ENCODE results near the gene EPB41L5.
"Not testable (repeated sequence)": the region's sequence is repeated elsewhere in the genome, so short reads cannot be mapped to it uniquely, and the experiment has no call there.

The EPB41L5 gene

GRCh38 chr2:120128216-120128615 is 115.3 kb downstream of the EPB41L5 start:
- Histone ChIP-seq H3K9ac (ENCODE audit: low read length) (no peak overlapping the region), H3K27me3 (ENCODE audit: control insufficient read depth, insufficient read depth, low read length) (no peaks in the 10 kb centered on the region), H3K27ac (ENCODE audit: low read length) (no peak overlapping the region)

GRCh38 chr2:120132190-120132589 is 119.3 kb downstream of the EPB41L5 start:
- Histone ChIP-seq H3K9ac (ENCODE audit: low read length) (no peak overlapping the region), H3K4me1 (ENCODE audit: control insufficient read depth, low read depth, low read length) (peaks cover 10% of the 10 kb centered on the region), H3K4me3 (ENCODE audit: low read length) (no peak overlapping the region), H3K9me3 (ENCODE audit: control insufficient read depth, low read depth, low read length) (no peaks in the 10 kb centered on the region), H3K36me3 (ENCODE audit: control insufficient read depth, low read depth, low read length) (peaks cover 16% of the 10 kb centered on the region), H3K27me3 (ENCODE audit: control insufficient read depth, insufficient read depth, low read length) (no peaks in the 10 kb centered on the region), H3K27ac (ENCODE audit: low read length) (no peak overlapping the region)

More at GRCh38 chr2:120128216-120128615, 115.3 kb downstream of the EPB41L5 start:
- H3K9me3 ChIP-seq (ENCODE audit: control insufficient read depth, low read depth, low read length) = no peaks in the 10 kb centered on the region
- peaks cover 5% of the 10 kb centered on the region for H3K36me3 ChIP-seq (ENCODE audit: control insufficient read depth, low read depth, low read length)
- H3K4me1 ChIP-seq (ENCODE audit: control insufficient read depth, low read depth, low read length) = no peaks in the 10 kb centered on the region
- no peak overlapping the region for H3K4me3 ChIP-seq (ENCODE audit: low read length)

GRCh38 chr2:120132691-120133090 is 119.8 kb downstream of the EPB41L5 start:
- no peaks in the 10 kb centered on the region for H3K9me3 ChIP-seq (ENCODE audit: control insufficient read depth, low read depth, low read length)
- H3K4me1 ChIP-seq (ENCODE audit: control insufficient read depth, low read depth, low read length) = peaks cover 10% of the 10 kb centered on the region
- H3K27me3 ChIP-seq (ENCODE audit: control insufficient read depth, insufficient read depth, low read length) = no peaks in the 10 kb centered on the region
- no peak overlapping the region for H3K4me3 ChIP-seq (ENCODE audit: low read length)
- H3K36me3 ChIP-seq (ENCODE audit: control insufficient read depth, low read depth, low read length) = peaks cover 14% of the 10 kb centered on the region
- H3K27ac ChIP-seq (ENCODE audit: low read length) = no peak overlapping the region
- H3K9ac ChIP-seq (ENCODE audit: low read length) = no peak overlapping the region

- H3K27me3 ChIP-seq (ENCODE audit: control insufficient read depth, insufficient read depth, low read length) = no peaks in the 10 kb centered on the region
- H3K4me1 ChIP-seq (ENCODE audit: control insufficient read depth, low read depth, low read length) = peaks cover 10% of the 10 kb centered on the region
- H3K4me3 ChIP-seq (ENCODE audit: low read length) = no peak overlapping the region
- no peaks in the 10 kb centered on the region for H3K9me3 ChIP-seq (ENCODE audit: control insufficient read depth, low read depth, low read length)
- H3K27ac ChIP-seq (ENCODE audit: low read length) = peak overlapping the region; percentile 28
- H3K36me3 ChIP-seq (ENCODE audit: control insufficient read depth, low read depth, low read length) = peaks cover 10% of the 10 kb centered on the region
- H3K9ac ChIP-seq (ENCODE audit: low read length) = no peak overlapping the region
Measured at GRCh38 chr2:120133572-120134244, 120.8 kb downstream of the EPB41L5 start.

- no peaks in the 10 kb centered on the region for H3K9me3 ChIP-seq (ENCODE audit: control insufficient read depth, low read depth, low read length)
- no peak overlapping the region for H3K4me3 ChIP-seq (ENCODE audit: low read length)
- H3K9ac ChIP-seq (ENCODE audit: low read length) = no peak overlapping the region
- peaks cover 10% of the 10 kb centered on the region for H3K4me1 ChIP-seq (ENCODE audit: control insufficient read depth, low read depth, low read length)
- H3K27me3 ChIP-seq (ENCODE audit: control insufficient read depth, insufficient read depth, low read length) = no peaks in the 10 kb centered on the region
- peak overlapping the region; percentile 36 for H3K27ac ChIP-seq (ENCODE audit: low read length)
- H3K36me3 ChIP-seq (ENCODE audit: control insufficient read depth, low read depth, low read length) = peaks cover 10% of the 10 kb centered on the region
Measured at GRCh38 chr2:120134263-120134662, 121.4 kb downstream of the EPB41L5 start.

GRCh38 chr2:120135013-120135412 is 122.1 kb downstream of the EPB41L5 start:
- H3K27me3 ChIP-seq (ENCODE audit: control insufficient read depth, insufficient read depth, low read length); H3K9ac ChIP-seq (ENCODE audit: low read length); H3K9me3 ChIP-seq (ENCODE audit: control insufficient read depth, low read depth, low read length); H3K27ac ChIP-seq (ENCODE audit: low read length); H3K4me3 ChIP-seq (ENCODE audit: low read length); H3K4me1 ChIP-seq (ENCODE audit: control insufficient read depth, low read depth, low read length): not testable (repeated sequence)
- H3K36me3 ChIP-seq (ENCODE audit: control insufficient read depth, low read depth, low read length) = peaks cover 10% of the 10 kb centered on the region

- H3K9me3 ChIP-seq (ENCODE audit: control insufficient read depth, low read depth, low read length) = no peaks in the 10 kb centered on the region
- no peak overlapping the region for H3K27ac ChIP-seq (ENCODE audit: low read length)
- H3K4me1 ChIP-seq (ENCODE audit: control insufficient read depth, low read depth, low read length) = no peaks in the 10 kb centered on the region
- no peak overlapping the region for H3K4me3 ChIP-seq (ENCODE audit: low read length)
- no peak overlapping the region for H3K9ac ChIP-seq (ENCODE audit: low read length)
- H3K27me3 ChIP-seq (ENCODE audit: control insufficient read depth, insufficient read depth, low read length) = no peaks in the 10 kb centered on the region
- no peaks in the 10 kb centered on the region for H3K36me3 ChIP-seq (ENCODE audit: control insufficient read depth, low read depth, low read length)
Measured at GRCh38 chr2:120140866-120141265, 128.0 kb downstream of the EPB41L5 start.

GRCh38 chr2:120141300-120142069 is 128.6 kb downstream of the EPB41L5 start:
- no peaks in the 10 kb centered on the region for H3K27me3 ChIP-seq (ENCODE audit: control insufficient read depth, insufficient read depth, low read length)
- no peaks in the 10 kb centered on the region for H3K4me1 ChIP-seq (ENCODE audit: control insufficient read depth, low read depth, low read length)
- no peak overlapping the region for H3K27ac ChIP-seq (ENCODE audit: low read length)
- H3K9me3 ChIP-seq (ENCODE audit: control insufficient read depth, low read depth, low read length) = no peaks in the 10 kb centered on the region
- H3K9ac ChIP-seq (ENCODE audit: low read length) = no peak overlapping the region
- peaks cover 4% of the 10 kb centered on the region for H3K36me3 ChIP-seq (ENCODE audit: control insufficient read depth, low read depth, low read length)
- no peak overlapping the region for H3K4me3 ChIP-seq (ENCODE audit: low read length)

- H3K4me3 ChIP-seq (ENCODE audit: low read length) = no peak overlapping the region
- H3K27ac ChIP-seq (ENCODE audit: low read length) = no peak overlapping the region
- no peaks in the 10 kb centered on the region for H3K4me1 ChIP-seq (ENCODE audit: control insufficient read depth, low read depth, low read length)
- H3K9me3 ChIP-seq (ENCODE audit: control insufficient read depth, low read depth, low read length) = no peaks in the 10 kb centered on the region
- peaks cover 6% of the 10 kb centered on the region for H3K36me3 ChIP-seq (ENCODE audit: control insufficient read depth, low read depth, low read length)
- H3K27me3 ChIP-seq (ENCODE audit: control insufficient read depth, insufficient read depth, low read length) = no peaks in the 10 kb centered on the region
- no peak overlapping the region for H3K9ac ChIP-seq (ENCODE audit: low read length)
Measured at GRCh38 chr2:120142528-120143219, 129.8 kb downstream of the EPB41L5 start.

GRCh38 chr2:120148229-120148628 is 135.4 kb downstream of the EPB41L5 start:
- no peaks in the 10 kb centered on the region for H3K4me1 ChIP-seq (ENCODE audit: control insufficient read depth, low read depth, low read length)

GRCh38 chr2:120148669-120149068 is 135.8 kb downstream of the EPB41L5 start:
- peaks cover 16% of the 10 kb centered on the region for H3K36me3 ChIP-seq (ENCODE audit: control insufficient read depth, low read depth, low read length)

More at GRCh38 chr2:120148229-120148628, 135.4 kb downstream of the EPB41L5 start:
- no peak overlapping the region for H3K4me3 ChIP-seq (ENCODE audit: low read length)
- no peak overlapping the region for H3K9ac ChIP-seq (ENCODE audit: low read length)
- peaks cover 13% of the 10 kb centered on the region for H3K9me3 ChIP-seq (ENCODE audit: control insufficient read depth, low read depth, low read length)
- peaks cover 16% of the 10 kb centered on the region for H3K36me3 ChIP-seq (ENCODE audit: control insufficient read depth, low read depth, low read length)
- no peak overlapping the region for H3K27ac ChIP-seq (ENCODE audit: low read length)
- no peaks in the 10 kb centered on the region for H3K27me3 ChIP-seq (ENCODE audit: control insufficient read depth, insufficient read depth, low read length)

More at GRCh38 chr2:120148669-120149068, 135.8 kb downstream of the EPB41L5 start:
- no peak overlapping the region for H3K9ac ChIP-seq (ENCODE audit: low read length)
- no peak overlapping the region for H3K27ac ChIP-seq (ENCODE audit: low read length)
- peaks cover 13% of the 10 kb centered on the region for H3K9me3 ChIP-seq (ENCODE audit: control insufficient read depth, low read depth, low read length)
- no peaks in the 10 kb centered on the region for H3K27me3 ChIP-seq (ENCODE audit: control insufficient read depth, insufficient read depth, low read length)
- H3K4me3 ChIP-seq (ENCODE audit: low read length) = no peak overlapping the region
- no peaks in the 10 kb centered on the region for H3K4me1 ChIP-seq (ENCODE audit: control insufficient read depth, low read depth, low read length)
